Dendritic cell treated with granulocyte-macrophage colony-stimulating factor and Interleukin-4, amounts not matched to agents 40 ng/mL and 50 ng/mL, for 4 days (primary cell): ENCODE measurements around the gene SPDYE17.
"Not testable (repeated sequence)": the region's sequence is repeated elsewhere in the genome, so short reads cannot be mapped to it uniquely, and the experiment has no call there.

ENCODE experiments used
- H3K27ac Mint-ChIP-seq: one replicate; pipeline ENCODE4 v1.8.0; 2022; ENCODE audit warnings: mild to moderate bottlenecking, mixed read lengths
- H3K27me3 Mint-ChIP-seq: one replicate; pipeline ENCODE4 v1.8.0; 2022; ENCODE audit warnings: mild to moderate bottlenecking, mixed read lengths
- H3K36me3 Mint-ChIP-seq: one replicate; pipeline ENCODE4 v1.8.0; 2022; ENCODE audit warnings: low read depth, mixed read lengths
- H3K4me1 Mint-ChIP-seq: one replicate; pipeline ENCODE4 v1.8.0; 2022; ENCODE audit warnings: low read depth, mixed read lengths
- H3K4me3 Mint-ChIP-seq: one replicate; pipeline ENCODE4 v1.8.0; 2022; ENCODE audit warnings: mild to moderate bottlenecking, moderate library complexity, mixed read lengths
- H3K9me3 Mint-ChIP-seq: one replicate; pipeline ENCODE4 v1.8.0; 2022; ENCODE audit warnings: mixed read lengths
- intact Hi-C: fragments of 100-400 bp; cut with micrococcal nuclease; formaldehyde crosslinking; loops from one replicate; pipeline ENCODE4 v1.15.0; 2022

SPDYE17 gene

DNA sequence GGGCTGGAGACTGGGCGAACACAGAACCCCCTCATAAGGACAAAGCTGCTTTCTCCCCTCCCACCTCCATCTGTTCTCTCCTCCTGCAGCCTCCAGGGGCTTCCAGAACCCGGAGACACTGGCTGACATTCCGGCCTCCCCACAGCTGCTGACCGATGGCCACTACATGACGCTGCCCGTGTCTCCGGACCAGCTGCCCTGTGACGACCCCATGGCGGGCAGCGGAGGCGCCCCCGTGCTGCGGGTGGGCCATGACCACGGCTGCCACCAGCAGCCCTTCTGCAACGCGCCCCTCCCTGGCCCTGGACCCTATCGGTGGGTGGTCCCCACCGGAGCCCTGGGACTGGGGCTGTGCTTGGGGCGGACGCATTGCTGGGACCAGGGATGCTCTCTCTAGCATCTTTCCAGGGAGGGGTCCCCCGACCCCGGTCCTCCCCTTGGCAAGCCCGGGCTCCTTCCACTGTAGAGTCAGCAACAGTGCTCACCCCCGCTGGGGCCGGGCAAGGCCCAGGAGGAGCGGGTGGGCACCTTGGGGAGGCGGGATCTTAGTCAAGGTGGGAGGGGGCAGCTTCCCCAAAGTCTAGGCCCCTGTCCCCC lies 26.6 kb downstream of the SPDYE17 start:
- intact Hi-C loops, H3K4me1 Mint-ChIP-seq, H3K27ac Mint-ChIP-seq, H3K9me3 Mint-ChIP-seq, H3K27me3 Mint-ChIP-seq, H3K4me3 Mint-ChIP-seq: not testable (repeated sequence)
- H3K36me3 Mint-ChIP-seq: peaks cover 60% of the 10 kb centered on the region

DNA sequence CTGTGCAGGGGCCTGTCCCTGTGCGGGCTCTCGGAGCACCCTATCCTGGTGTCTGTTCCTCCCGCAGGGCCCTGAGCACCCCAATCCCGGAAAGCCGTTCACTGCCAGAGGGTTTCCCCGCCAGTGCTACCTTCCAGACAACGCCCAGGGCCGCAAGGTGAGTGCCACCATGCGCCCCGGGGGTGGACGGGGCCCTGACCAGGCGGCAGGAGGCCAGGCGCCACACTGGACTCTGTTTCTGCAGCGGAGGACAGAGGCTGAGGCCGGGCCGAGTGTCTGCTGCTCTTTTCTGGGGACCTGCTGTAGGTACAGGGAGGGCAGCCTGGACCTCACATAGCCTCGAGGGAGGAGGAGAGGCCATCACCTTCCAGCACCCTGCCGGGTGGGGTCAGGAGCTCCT lies 28.0 kb downstream of the SPDYE17 start:
- H3K4me1 Mint-ChIP-seq, H3K4me3 Mint-ChIP-seq, intact Hi-C loops, H3K27ac Mint-ChIP-seq, H3K27me3 Mint-ChIP-seq, H3K9me3 Mint-ChIP-seq: not testable (repeated sequence)
- peaks cover 67% of the 10 kb centered on the region for H3K36me3 Mint-ChIP-seq

DNA sequence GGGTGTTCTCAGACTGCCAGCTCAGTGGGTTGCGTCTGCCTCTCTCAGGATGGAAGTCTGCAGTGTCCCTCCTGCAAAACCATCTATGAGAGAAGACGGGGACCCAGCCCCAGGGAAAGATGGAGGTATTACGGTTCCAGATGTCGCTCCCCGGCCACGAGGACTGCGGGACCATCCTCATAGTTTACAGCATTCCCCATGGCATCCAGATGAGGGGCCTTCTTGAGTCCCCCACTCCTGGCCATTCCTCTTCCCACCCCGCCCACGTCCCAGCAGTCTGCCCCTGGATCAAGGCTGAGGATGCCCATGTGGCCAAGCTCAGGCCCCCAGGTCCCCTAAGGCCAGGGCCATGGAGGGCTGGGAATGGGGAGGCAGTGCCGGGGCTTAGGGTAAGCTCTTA lies 28.9 kb downstream of the SPDYE17 start:
- intact Hi-C loops, H3K27ac Mint-ChIP-seq, H3K4me1 Mint-ChIP-seq, H3K27me3 Mint-ChIP-seq, H3K9me3 Mint-ChIP-seq, H3K4me3 Mint-ChIP-seq: not testable (repeated sequence)
- H3K36me3 Mint-ChIP-seq: peaks cover 75% of the 10 kb centered on the region

DNA sequence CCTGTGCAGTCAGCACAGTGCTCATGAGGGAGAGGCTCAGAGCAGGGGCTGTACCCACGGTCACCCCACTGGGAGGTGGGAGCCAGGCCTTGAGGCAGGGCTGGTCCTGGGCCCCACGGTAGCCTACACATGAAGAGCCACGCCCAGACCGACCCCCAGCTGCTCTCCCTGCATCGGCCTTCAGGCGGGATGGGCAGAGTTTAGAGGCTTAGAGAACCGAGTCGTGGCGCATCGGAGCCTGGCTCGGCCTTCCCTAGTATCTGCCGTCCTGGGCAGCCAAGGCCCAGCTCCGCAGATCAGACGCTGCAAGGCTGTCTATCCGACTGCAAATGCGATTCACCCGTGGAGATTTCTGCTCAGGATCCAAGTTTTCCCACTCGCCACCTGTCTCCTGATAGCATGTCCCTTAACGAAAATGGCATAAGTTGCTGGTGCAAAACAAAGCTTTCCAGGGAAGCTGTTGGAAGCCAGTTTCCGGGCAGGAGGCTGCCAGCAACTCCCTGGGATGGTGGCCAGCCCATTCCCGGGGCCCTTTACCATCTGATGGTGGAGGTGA lies 29.4 kb downstream of the SPDYE17 start:
- H3K27ac Mint-ChIP-seq, H3K27me3 Mint-ChIP-seq, H3K4me3 Mint-ChIP-seq, intact Hi-C loops, H3K4me1 Mint-ChIP-seq, H3K9me3 Mint-ChIP-seq: not testable (repeated sequence)
- peaks cover 76% of the 10 kb centered on the region for H3K36me3 Mint-ChIP-seq

DNA sequence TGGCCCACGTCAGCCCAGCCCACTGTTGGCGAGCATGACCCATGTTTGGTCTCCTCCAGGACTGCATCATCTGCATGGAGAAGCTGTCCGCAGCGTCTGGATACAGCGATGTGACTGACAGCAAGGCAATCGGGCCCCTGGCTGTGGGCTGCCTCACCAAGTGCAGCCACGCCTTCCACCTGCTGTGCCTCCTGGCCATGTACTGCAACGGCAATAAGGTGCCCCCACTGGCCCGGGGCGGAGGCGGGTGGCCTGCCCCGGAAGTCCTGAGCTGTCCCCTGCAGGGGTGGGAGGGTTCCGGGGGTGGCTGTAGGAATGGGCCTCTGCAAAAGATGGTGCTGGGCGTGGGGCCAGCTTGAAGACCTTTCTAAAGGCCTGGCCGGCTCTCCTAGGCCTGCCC lies 30.1 kb downstream of the SPDYE17 start:
- intact Hi-C loops, H3K4me3 Mint-ChIP-seq, H3K9me3 Mint-ChIP-seq, H3K4me1 Mint-ChIP-seq, H3K27me3 Mint-ChIP-seq, H3K27ac Mint-ChIP-seq: not testable (repeated sequence)
- peaks cover 78% of the 10 kb centered on the region for H3K36me3 Mint-ChIP-seq

DNA sequence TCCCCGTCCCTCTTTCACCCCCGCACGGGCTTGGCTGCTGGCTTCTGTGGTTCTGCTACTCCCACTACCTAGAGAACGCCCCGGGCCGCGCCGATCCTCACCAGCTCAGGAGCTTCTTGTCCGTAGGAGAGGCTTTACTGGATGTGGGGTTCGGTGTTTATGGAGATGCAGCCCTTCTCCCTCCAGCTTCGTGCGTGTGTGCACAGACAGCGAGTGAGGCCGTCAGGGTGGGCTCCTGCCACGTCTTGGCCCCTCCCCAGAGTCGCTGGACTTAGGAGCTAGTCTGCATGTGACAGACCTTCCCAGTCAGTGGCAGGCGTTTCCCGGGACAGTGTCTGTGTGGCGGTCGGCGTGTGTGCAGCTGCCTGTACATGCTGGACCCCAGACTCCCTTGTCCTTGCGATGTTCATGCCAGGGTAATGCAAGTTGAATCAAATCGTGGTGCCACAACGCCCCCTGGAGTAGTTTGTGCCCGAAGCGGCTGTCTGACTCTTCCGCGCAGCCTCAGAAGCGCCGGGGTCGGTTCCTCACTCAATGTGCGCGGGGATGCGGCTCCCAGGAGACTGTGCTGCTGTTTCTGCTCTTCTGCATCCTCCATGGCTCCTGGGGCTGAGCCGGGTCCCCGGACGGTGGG lies 32.6 kb downstream of the SPDYE17 start:
- H3K36me3 Mint-ChIP-seq: peaks cover 69% of the 10 kb centered on the region
- H3K9me3 Mint-ChIP-seq, intact Hi-C loops, H3K4me1 Mint-ChIP-seq, H3K27me3 Mint-ChIP-seq, H3K27ac Mint-ChIP-seq, H3K4me3 Mint-ChIP-seq: not testable (repeated sequence)

DNA sequence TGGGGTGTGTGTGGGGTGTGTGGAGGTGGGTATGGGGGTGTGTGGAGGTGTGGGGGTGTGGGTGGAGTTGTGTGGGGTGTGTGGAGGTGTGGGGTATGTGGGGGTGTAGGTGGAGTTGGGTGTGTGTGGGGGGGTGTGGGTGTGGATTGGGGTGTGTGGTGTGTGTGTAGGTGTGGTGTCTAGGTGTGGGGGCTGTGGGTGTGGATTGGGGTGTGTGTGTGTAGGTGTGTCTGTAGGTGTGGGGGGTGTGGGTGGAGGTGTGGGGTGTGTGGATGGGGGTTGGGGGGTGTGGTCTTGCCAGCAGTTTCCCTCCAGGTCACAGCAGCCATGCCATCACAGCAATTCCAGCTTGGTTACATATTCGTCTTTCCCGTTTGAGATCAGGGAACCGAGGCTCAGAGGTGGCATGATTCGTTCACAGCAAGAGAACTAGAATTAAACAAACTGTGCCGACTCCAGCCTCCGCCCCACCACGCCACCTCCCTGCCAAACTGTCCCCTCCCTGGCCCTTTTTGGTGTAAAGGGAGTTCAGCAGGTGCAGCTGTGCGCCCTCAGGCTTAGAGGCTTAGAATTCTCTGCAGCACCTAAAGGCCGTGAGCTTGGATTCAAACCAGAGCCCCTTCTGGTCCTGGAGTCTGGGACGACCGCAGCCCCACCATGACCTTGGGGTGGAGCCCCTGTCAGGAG lies 33.3 kb downstream of the SPDYE17 start:
- H3K4me3 Mint-ChIP-seq, H3K4me1 Mint-ChIP-seq, H3K27ac Mint-ChIP-seq, H3K27me3 Mint-ChIP-seq, intact Hi-C loops, H3K9me3 Mint-ChIP-seq: not testable (repeated sequence)
- H3K36me3 Mint-ChIP-seq: peaks cover 71% of the 10 kb centered on the region

DNA sequence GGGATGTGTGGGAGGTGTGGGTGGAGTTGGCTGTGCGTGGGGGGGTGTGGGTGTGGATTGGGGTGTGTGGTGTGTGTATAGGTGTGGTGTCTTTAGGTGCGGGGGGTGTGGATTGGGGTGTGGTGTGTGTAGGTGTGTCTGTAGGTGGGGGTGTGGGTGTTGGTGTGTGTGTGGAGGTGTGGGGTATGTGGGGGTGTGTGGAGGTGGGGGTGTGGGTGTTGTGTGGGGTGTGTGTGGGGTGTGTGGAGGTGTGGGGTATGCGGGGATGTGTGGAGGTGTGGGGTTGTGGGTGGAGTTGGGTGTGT lies 33.9 kb downstream of the SPDYE17 start:
- Mint-ChIP-seq H3K9me3 (no peaks in the 10 kb centered on the region), H3K4me3 (no peak overlapping the region), H3K27me3 (no peaks in the 10 kb centered on the region), H3K36me3 (peaks cover 71% of the 10 kb centered on the region), H3K4me1 (no peaks in the 10 kb centered on the region), H3K27ac (no peak overlapping the region)
- intact Hi-C loops: no loop called here

DNA sequence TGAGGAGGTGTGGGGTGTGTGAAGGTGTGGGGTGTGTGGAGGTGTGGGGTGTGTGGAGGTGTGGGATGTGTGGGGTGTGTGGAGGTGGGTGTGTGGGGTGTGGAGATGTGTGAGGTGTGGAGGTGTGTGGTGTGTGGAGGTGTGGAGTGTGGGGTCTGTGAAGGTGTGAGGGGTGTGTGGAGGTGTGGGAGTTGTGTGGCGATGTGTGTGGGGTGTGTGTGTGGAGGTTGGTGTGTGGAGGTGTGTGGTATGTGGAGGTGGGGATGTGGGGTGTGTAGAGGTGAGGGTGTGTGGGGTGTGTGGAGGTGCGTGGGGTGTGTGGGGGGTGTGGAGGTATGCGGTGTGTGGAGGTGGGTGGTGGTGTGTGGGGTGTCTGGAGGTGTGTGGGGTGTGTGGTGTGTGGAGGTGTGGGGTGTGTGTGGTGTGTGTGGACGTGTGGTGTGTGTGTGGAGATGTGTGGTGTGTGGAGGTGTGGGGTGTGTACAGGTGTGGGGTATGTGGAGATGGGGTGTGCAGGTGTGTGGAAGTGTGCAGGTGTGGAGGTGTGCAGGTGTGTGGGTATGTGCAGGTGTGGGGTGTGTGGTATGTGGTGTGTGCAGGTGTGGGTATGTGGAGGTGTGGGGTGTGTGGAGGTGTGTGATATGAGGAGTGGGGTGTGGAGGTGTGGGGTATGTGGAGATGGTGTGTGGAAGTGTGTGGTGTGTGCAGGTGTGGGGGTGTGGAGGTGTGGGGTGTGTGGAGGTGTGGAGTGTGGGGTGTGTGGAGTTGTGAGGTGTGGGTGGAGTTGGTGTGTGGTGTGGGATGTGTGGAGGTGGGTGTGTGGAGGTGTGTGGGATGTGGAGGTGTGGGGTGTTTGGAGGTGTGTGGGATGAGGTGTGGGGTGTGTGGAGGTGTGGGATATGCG lies 34.5 kb downstream of the SPDYE17 start:
- Mint-ChIP-seq H3K27me3 (no peaks in the 10 kb centered on the region), H3K9me3 (no peaks in the 10 kb centered on the region), H3K4me1 (no peaks in the 10 kb centered on the region), H3K27ac (no peak overlapping the region), H3K4me3 (no peak overlapping the region), H3K36me3 (peaks cover 71% of the 10 kb centered on the region)
- intact Hi-C loops: no loop called here

DNA sequence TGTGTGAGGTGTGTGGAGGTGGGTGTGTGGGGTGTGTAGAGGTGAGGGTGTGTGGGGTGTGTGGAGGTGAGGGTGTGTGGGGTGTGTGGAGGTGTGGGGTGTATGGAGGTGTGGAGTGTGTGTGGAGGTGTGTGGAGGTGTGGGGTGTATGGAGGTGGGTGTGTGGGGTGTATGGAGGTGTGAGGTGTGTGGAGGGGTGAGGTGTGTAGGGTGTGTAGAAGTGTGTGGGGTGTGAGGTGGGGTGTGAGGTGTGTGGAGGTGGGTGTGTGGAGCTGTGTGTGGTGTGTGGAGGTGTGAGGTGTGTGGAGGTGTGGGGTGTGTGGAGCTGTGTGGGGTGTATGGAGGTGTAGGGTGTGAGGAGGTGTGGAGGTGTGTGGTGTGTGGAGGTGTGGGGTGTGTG lies 35.2 kb downstream of the SPDYE17 start:
- H3K9me3 Mint-ChIP-seq, H3K27ac Mint-ChIP-seq, H3K4me1 Mint-ChIP-seq, H3K4me3 Mint-ChIP-seq, intact Hi-C loops, H3K27me3 Mint-ChIP-seq: not testable (repeated sequence)
- H3K36me3 Mint-ChIP-seq: peaks cover 70% of the 10 kb centered on the region

DNA sequence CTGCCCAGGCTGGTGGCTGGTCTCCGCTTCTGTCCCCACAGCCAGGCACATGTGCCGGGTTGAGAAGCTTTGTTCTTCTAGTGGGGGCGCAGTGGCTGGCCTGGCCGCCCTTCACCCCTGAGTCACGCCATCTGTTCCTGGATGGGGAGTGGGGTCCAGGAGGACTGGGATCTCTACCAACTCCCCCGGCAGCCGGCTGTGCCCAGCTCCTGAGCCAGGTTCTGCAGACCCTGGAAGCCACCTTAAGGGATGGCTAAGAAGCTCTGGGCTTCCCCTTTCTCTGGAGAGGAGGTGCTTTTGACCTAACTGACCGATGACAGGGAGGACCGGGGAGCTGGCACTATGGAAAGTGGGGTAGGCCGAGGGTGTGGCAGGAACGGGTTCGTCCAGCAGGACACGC lies 37.9 kb downstream of the SPDYE17 start:
- H3K9me3 Mint-ChIP-seq, H3K27me3 Mint-ChIP-seq, H3K27ac Mint-ChIP-seq, H3K4me3 Mint-ChIP-seq, intact Hi-C loops, H3K4me1 Mint-ChIP-seq: not testable (repeated sequence)
- H3K36me3 Mint-ChIP-seq: peaks cover 56% of the 10 kb centered on the region

DNA sequence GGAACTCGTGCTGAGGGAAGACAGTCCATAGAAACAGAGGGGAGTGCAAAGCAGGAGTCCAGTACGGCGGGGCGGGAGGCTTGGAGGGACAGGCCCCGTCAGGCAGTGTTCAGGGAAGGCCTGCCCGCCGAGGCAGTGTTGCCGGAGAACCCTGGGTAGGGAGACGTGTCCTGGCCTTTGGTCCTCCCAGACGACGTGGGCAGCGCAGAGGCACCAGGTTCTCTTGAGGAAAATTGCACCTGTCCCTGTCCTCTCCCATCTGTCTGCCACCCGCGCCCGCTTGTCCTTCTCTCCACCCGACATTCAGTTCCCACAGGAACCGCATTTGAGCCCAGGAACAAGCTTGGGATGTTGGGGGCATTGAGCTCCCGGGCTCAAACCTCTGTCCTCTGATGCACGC lies 38.3 kb downstream of the SPDYE17 start:
- H3K4me3 Mint-ChIP-seq, H3K27me3 Mint-ChIP-seq, H3K4me1 Mint-ChIP-seq, H3K27ac Mint-ChIP-seq, intact Hi-C loops, H3K9me3 Mint-ChIP-seq: not testable (repeated sequence)
- peaks cover 52% of the 10 kb centered on the region for H3K36me3 Mint-ChIP-seq

DNA sequence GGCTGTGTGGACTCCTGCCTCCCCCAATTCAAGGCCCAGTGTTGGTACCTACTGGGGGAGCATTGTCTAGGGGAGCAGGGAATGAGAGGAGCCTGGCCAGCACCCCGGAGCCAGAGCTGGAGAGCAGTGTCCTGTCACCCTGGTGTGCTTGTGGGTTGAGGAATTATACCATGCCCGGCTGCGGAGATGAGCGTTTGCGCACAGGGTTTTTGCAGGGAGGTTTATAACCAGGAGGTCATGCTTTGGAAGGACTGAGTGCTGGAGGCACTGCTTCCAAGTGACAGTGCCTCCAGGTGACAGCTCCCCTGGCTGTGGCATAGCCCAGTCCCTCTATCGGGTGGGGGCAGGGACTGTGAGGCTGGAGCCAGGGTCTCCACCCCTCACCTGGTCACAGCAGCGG lies 39.3 kb downstream of the SPDYE17 start:
- H3K27me3 Mint-ChIP-seq, H3K4me1 Mint-ChIP-seq, H3K4me3 Mint-ChIP-seq, intact Hi-C loops, H3K27ac Mint-ChIP-seq, H3K9me3 Mint-ChIP-seq: not testable (repeated sequence)
- peaks cover 47% of the 10 kb centered on the region for H3K36me3 Mint-ChIP-seq

DNA sequence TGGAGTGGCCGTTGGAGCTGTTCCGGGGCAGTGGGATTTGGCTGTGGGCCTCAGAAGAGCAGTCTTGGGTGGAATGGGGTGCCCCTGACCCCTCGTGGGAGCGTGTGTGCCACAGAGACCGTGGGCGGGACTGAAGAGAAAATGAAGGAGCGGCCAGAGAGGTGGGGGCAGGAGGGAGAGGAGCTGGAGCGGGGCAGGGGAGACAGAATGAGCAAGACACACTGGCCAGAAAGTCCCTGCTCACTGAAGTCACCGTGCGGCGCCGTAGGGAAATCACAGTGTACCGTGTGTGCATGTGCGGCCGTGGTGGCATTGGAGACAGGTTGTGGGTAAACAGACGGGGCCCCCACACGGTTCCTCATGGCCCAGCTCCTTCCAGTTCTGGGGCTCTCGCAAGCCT lies 40.0 kb downstream of the SPDYE17 start:
- H3K27ac Mint-ChIP-seq, H3K27me3 Mint-ChIP-seq, intact Hi-C loops, H3K4me1 Mint-ChIP-seq, H3K9me3 Mint-ChIP-seq, H3K4me3 Mint-ChIP-seq: not testable (repeated sequence)
- peaks cover 41% of the 10 kb centered on the region for H3K36me3 Mint-ChIP-seq
